Astrocyte (in vitro differentiated cells and primary cell): ENCODE data around the gene HSD17B8. TPM values are rescaled to one million over a fixed set of nuclear protein-coding genes. Genes with fewer than 3 reads are reported as not detected.

ENCODE experiments used
- DNase-seq: peaks from one replicate; pipeline ENCODE4 v3.0.0-alpha.2; 2010; ENCODE audit warnings: low read depth
- FAIRE-seq: peaks from 2 replicates; lab custom pipeline; 2011; peaks lifted over from hg19 to GRCh38; lab: Jason Lieb, UNC
- H2AFZ ChIP-seq: 2 replicates; pipeline ENCODE4 v1.6.0; 2012; ENCODE audit warnings: low read depth, low read length, inconsistent platforms
- H3K27ac ChIP-seq: 2 replicates; pipeline ENCODE4 v1.5.1; 2011; ENCODE audit warnings: low read depth, low read length, inconsistent platforms
- H3K27me3 ChIP-seq: 2 replicates; pipeline ENCODE4 v1.6.0; 2011; ENCODE audit warnings: low read length, inconsistent platforms; ENCODE audit not compliant: insufficient read depth
- H3K36me3 ChIP-seq: 2 replicates; pipeline ENCODE4 v1.5.1; 2011; ENCODE audit warnings: low read length, inconsistent platforms; ENCODE audit not compliant: insufficient read depth
- H3K4me1 ChIP-seq: 2 replicates; pipeline ENCODE4 v1.5.1; 2011; ENCODE audit warnings: low read length, inconsistent platforms; ENCODE audit not compliant: insufficient read depth
- H3K4me2 ChIP-seq: 2 replicates; pipeline ENCODE4 v1.6.0; 2012; ENCODE audit warnings: low read length, inconsistent platforms
- H3K4me3 ChIP-seq: 2 replicates; pipeline ENCODE4 v1.5.1; 2011; ENCODE audit warnings: low read depth, mild to moderate bottlenecking, low read length, inconsistent platforms; ENCODE audit not compliant: insufficient read depth
- H3K79me2 ChIP-seq: 2 replicates; pipeline ENCODE4 v1.6.0; 2012; ENCODE audit warnings: mild to moderate bottlenecking, low read length, inconsistent platforms; ENCODE audit not compliant: insufficient read depth
- H3K9ac ChIP-seq: 2 replicates; pipeline ENCODE4 v1.6.0; 2012; ENCODE audit warnings: mild to moderate bottlenecking, low read length, inconsistent platforms
- H3K9me3 ChIP-seq: 2 replicates; pipeline ENCODE4 v1.5.1; 2012; ENCODE audit warnings: low read depth, mild to moderate bottlenecking, low read length, inconsistent platforms; ENCODE audit not compliant: insufficient read depth
- H4K20me1 ChIP-seq: 2 replicates; pipeline ENCODE4 v1.6.0; 2012; ENCODE audit warnings: low read length, inconsistent platforms; ENCODE audit not compliant: insufficient read depth
- H3K27ac Mint-ChIP-seq: one replicate; pipeline ENCODE4 v1.8.0; 2021; ENCODE audit warnings: mild to moderate bottlenecking, mixed read lengths; ENCODE audit not compliant: unreplicated experiment
- H3K27me3 Mint-ChIP-seq: one replicate; pipeline ENCODE4 v1.8.0; 2021; ENCODE audit warnings: low read depth, mixed read lengths; ENCODE audit not compliant: unreplicated experiment
- H3K36me3 Mint-ChIP-seq: one replicate; pipeline ENCODE4 v1.8.0; 2021; ENCODE audit warnings: low read depth, mixed read lengths; ENCODE audit not compliant: unreplicated experiment
- H3K4me1 Mint-ChIP-seq: one replicate; pipeline ENCODE4 v1.8.0; 2021; ENCODE audit warnings: low read depth, mixed read lengths; ENCODE audit not compliant: unreplicated experiment
- H3K4me3 Mint-ChIP-seq: one replicate; pipeline ENCODE4 v1.8.0; 2021; ENCODE audit warnings: mild to moderate bottlenecking, moderate library complexity, mixed read lengths; ENCODE audit not compliant: unreplicated experiment
- H3K9me3 Mint-ChIP-seq: one replicate; pipeline ENCODE4 v1.8.0; 2021; ENCODE audit warnings: mild to moderate bottlenecking, mixed read lengths; ENCODE audit not compliant: unreplicated experiment
- EZH2 ChIP-seq: IDR thresholded peaks from 2 replicates; pipeline ENCODE4 v1.6.1; 2012; ENCODE audit warnings: mild to moderate bottlenecking, low read length, inconsistent platforms; ENCODE audit not compliant: insufficient read depth
- total RNA-seq: library from RNA; stranded (reverse); gene quantifications from 2 replicates; pipeline ENCODE4 v1.2.1, GENCODE V29; 2021
- TF ChIP-seq, protein P1 (sequence below): IDR thresholded peaks from 2 replicates; pipeline ENCODE4 v1.5.1; 2011; ENCODE audit warnings: low read depth, mild to moderate bottlenecking, inconsistent platforms, low read length, moderate library complexity; ENCODE audit not compliant: insufficient read depth

The HSD17B8 gene
- total RNA-seq, 1 donor from 2014 or later, result 2.1 TPM

GRCh38 chr6:33190504-33191107, 13.8 kb upstream of the HSD17B8 start:
- Histone ChIP-seq H3K9me3 (no peaks in the 10 kb centered on the region), H2AFZ (no peak overlapping the region), H3K79me2 (peaks cover 3% of the 10 kb centered on the region), H3K9ac (no peak overlapping the region), H4K20me1 (peaks cover 25% of the 10 kb centered on the region), H3K27ac (no peak overlapping the region), H3K4me2 (no peak overlapping the region), H3K4me1 (no peaks in the 10 kb centered on the region), H3K27me3 (peaks cover 13% of the 10 kb centered on the region), H3K4me3 (no peak overlapping the region), H3K36me3 (peaks cover 14% of the 10 kb centered on the region)
- peaks cover 16% of the 10 kb centered on the region for H3K36me3 Mint-ChIP-seq
- peaks cover 2% of the 10 kb centered on the region for H3K9me3 Mint-ChIP-seq
- peak overlapping the region; percentile 29 for H3K4me3 Mint-ChIP-seq
- no peak overlapping the region for H3K27ac Mint-ChIP-seq
- H3K27me3 Mint-ChIP-seq, result peaks cover 32% of the 10 kb centered on the region
- no peak for FAIRE-seq
- no peak for DNase-seq
- peaks cover 4% of the 10 kb centered on the region for H3K4me1 Mint-ChIP-seq
- TF ChIP-seq, protein P1, sequence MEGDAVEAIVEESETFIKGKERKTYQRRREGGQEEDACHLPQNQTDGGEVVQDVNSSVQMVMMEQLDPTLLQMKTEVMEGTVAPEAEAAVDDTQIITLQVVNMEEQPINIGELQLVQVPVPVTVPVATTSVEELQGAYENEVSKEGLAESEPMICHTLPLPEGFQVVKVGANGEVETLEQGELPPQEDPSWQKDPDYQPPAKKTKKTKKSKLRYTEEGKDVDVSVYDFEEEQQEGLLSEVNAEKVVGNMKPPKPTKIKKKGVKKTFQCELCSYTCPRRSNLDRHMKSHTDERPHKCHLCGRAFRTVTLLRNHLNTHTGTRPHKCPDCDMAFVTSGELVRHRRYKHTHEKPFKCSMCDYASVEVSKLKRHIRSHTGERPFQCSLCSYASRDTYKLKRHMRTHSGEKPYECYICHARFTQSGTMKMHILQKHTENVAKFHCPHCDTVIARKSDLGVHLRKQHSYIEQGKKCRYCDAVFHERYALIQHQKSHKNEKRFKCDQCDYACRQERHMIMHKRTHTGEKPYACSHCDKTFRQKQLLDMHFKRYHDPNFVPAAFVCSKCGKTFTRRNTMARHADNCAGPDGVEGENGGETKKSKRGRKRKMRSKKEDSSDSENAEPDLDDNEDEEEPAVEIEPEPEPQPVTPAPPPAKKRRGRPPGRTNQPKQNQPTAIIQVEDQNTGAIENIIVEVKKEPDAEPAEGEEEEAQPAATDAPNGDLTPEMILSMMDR, result no peak
- no peak for TF ChIP-seq EZH2

DNA sequence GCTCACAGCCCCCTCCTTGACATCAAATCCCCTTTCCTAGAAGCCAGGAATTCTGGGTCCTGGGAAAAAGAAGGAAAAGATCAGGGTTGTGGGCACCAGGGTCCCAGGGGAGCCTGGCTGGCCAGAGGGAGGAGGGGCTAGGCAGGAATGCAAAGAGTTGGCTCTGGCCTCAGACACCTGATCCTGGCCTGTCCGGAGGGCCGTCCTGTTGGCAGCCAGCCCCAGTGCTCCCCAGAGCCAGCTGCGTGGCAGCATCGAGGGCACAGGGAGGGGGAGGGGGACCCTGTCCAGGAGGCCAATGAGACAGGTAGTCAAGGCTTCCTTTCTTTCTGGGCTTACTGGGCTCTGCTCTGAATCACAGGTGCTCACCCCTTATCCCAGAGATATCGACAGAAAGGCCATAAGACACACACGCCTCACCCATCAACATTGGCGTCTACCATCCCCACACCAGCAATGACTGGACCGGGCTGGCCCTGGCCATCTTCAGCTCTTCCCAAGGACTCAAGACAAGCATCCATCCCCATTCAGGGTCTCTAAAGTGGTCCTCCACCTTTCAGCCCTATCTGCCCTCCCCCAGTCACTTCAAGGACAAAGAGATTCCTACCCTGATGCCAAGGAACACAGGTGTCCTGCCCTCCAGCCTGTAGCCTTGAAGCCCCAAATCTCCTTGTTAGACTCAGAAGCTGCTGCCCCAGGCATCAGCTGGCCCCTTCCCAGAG, 12.9 kb upstream of the HSD17B8 start:
- Histone ChIP-seq H3K4me3 (no peak overlapping the region), H3K27me3 (peaks cover 13% of the 10 kb centered on the region), H3K36me3 (peaks cover 24% of the 10 kb centered on the region), H3K4me1 (no peaks in the 10 kb centered on the region), H3K9ac (no peak overlapping the region), H3K27ac (no peak overlapping the region), H4K20me1 (peaks cover 34% of the 10 kb centered on the region), H3K4me2 (no peak overlapping the region), H3K79me2 (peaks cover 3% of the 10 kb centered on the region), H2AFZ (no peak overlapping the region), H3K9me3 (no peaks in the 10 kb centered on the region)
- H3K36me3 Mint-ChIP-seq, result peaks cover 19% of the 10 kb centered on the region
- no peak for DNase-seq
- TF ChIP-seq, protein P1, result no peak
- no peak for TF ChIP-seq EZH2
- H3K27me3 Mint-ChIP-seq, result peaks cover 32% of the 10 kb centered on the region
- peaks cover 4% of the 10 kb centered on the region for H3K4me1 Mint-ChIP-seq
- peaks cover 2% of the 10 kb centered on the region for H3K9me3 Mint-ChIP-seq
- no peak overlapping the region for H3K27ac Mint-ChIP-seq
- no peak overlapping the region for H3K4me3 Mint-ChIP-seq
- FAIRE-seq, result no peak
